Pericardium fibroblast (primary cell): Measurements from ENCODE around the gene LIMD2. TPM values are rescaled to one million over a fixed set of nuclear protein-coding genes. Genes with fewer than 3 reads are reported as not detected.

Experiments used
- total RNA-seq: library from RNA; depleted of rRNA; stranded (reverse); fragments of >200 nt; gene quantifications from 2 replicates; pipeline ENCODE4 v1.2.3, GENCODE V29; 2015

The LIMD2 gene
- 13.9 and 16.3 TPM in 2 replicates for total RNA-seq

DNA sequence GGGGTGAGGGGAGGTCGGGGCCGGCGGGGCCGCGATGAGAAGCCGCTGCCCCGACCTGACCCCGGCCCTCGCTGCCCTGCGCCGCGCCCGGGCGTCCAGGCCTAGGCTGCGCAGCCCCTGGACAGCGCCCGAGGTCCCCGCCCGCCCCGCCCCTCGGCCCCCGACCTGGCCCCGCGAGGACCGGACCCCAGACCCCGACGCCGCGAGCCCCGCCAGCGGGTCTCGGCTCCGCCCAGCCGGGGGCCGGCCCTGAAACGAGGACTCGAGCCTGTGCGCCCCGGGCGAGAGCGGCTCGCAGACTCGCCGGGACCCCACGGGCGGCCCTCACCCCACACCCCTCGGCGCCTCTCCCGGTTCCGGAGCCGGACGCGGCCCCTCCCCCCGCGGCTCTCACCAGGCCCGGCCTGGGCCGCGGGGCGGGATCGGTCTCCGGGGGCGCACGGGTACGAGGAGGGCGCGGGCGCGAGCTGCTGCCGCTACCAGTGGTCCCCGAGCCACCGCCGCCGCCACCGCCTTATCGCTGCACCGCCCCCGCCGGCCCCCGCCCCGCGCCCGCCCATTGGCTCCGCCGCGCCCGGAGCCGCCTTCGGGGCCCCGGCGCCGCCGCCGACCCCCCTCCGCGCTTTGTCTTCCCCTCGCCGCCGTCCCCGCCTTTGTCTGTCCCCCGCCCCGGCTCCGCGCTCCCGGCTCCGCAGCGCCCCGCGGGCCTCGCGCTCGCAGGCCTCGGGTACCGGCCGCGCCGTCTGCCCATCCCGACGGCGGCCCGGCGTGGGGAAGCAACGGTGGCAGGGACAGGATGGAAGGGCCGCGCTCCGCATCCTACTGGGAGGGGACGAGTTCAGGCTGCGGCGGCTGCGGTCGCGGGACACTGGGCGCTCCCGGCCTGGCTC is at the start of gene LIMD2:
LIMD2 (minus strand) TSS at position 488 of the 890 bp plus-strand sequence. CDS start 827 bp downstream, outside the sequence.

GRCh38 chr17:63741408-63742173 is 41.7 kb upstream of the LIMD2 start, which contains the start of gene STRADA:
STRADA (minus strand) TSS chr17:63741799; CDS start chr17:63728369, 13,430 bp downstream.

Other genes with a start within 250 kb of the LIMD2 start
- gene ACE, start 223.1 kb downstream of the LIMD2 start, total RNA-seq, result 22.8 and 41.0 TPM in 2 replicates
- not detected in 2 replicates for gene KCNH6, start 176.8 kb downstream of the LIMD2 start, total RNA-seq
- 20.3 and 24.0 TPM in 2 replicates for gene DCAF7, start 149.6 kb downstream of the LIMD2 start, total RNA-seq
- 14.9 and 16.1 TPM in 2 replicates for gene TACO1, start 99.2 kb downstream of the LIMD2 start, total RNA-seq
- 26.4 and 28.0 TPM in 2 replicates for gene MAP3K3, start 77.7 kb downstream of the LIMD2 start, total RNA-seq
- 13.6 and 18.1 TPM in 2 replicates for gene STRADA, start 41.7 kb upstream of the LIMD2 start, total RNA-seq
- 27.9 and 38.9 TPM in 2 replicates for gene CCDC47, start 73.5 kb upstream of the LIMD2 start, total RNA-seq
- 28.0 and 46.6 TPM in 2 replicates for gene DDX42, start 74.0 kb upstream of the LIMD2 start, total RNA-seq
- gene PSMC5, start 127.3 kb upstream of the LIMD2 start, total RNA-seq, result 50.2 and 65.2 TPM in 2 replicates
- gene FTSJ3, start 127.5 kb upstream of the LIMD2 start, total RNA-seq, result 45.5 and 48.1 TPM in 2 replicates
- 212 and 236 TPM in 2 replicates for gene SMARCD2, start 142.6 kb upstream of the LIMD2 start, total RNA-seq
- not detected in 2 replicates for gene CSH2, start 173.6 kb upstream of the LIMD2 start, total RNA-seq
- gene GH2, start 181.8 kb upstream of the LIMD2 start, total RNA-seq, result not detected in 2 replicates
- not detected in 2 replicates for gene CSH1, start 196.4 kb upstream of the LIMD2 start, total RNA-seq
- gene CSHL1, start 211.1 kb upstream of the LIMD2 start, total RNA-seq, result not detected in 2 replicates
- gene GH1, start 218.7 kb upstream of the LIMD2 start, total RNA-seq, result not detected in 2 replicates
- not detected in 2 replicates for gene CD79B, start 232.2 kb upstream of the LIMD2 start, total RNA-seq